Keratinocyte (primary cell): ENCODE results near the gene DSG2.

Experiments
- EZH2 ChIP-seq: IDR thresholded peaks from one replicate; pipeline ENCODE4 v1.6.1; 2012; ENCODE audit warnings: inconsistent platforms, mild to moderate bottlenecking, low read length, moderate library complexity
- TF ChIP-seq, protein P1 (sequence below), 3 experiments: IDR thresholded peaks in 1 of 3; conservative IDR thresholded peaks in 1 of 3; optimal IDR thresholded peaks in 1 of 3; 2 replicates in 2 of 3; 3 replicates in 1 of 3; pipeline versions ENCODE3 to v1.5.1; 2011; ENCODE audit warnings: low read length in 3 of 3, mild to moderate bottlenecking in 3 of 3, moderate library complexity in 2 of 3, control low read depth in 1 of 3, inconsistent platforms in 1 of 3; ENCODE audit not compliant: insufficient read depth in 2 of 3; ENCODE audit errors: extremely low read depth in 1 of 3

GRCh38 chr18:31506024-31506742 lies 8.2 kb downstream of the DSG2 start:
- TF ChIP-seq, protein P1, sequence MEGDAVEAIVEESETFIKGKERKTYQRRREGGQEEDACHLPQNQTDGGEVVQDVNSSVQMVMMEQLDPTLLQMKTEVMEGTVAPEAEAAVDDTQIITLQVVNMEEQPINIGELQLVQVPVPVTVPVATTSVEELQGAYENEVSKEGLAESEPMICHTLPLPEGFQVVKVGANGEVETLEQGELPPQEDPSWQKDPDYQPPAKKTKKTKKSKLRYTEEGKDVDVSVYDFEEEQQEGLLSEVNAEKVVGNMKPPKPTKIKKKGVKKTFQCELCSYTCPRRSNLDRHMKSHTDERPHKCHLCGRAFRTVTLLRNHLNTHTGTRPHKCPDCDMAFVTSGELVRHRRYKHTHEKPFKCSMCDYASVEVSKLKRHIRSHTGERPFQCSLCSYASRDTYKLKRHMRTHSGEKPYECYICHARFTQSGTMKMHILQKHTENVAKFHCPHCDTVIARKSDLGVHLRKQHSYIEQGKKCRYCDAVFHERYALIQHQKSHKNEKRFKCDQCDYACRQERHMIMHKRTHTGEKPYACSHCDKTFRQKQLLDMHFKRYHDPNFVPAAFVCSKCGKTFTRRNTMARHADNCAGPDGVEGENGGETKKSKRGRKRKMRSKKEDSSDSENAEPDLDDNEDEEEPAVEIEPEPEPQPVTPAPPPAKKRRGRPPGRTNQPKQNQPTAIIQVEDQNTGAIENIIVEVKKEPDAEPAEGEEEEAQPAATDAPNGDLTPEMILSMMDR (optimal IDR thresholded peaks at IDR 0.05 in 1 of 3, IDR thresholded peaks at IDR 0.05 in 1 of 3, conservative IDR thresholded peaks at IDR 0.05 in 1 of 3; ENCODE audit: extremely low read depth in 1 of 3, insufficient read depth in 2 of 3, low read length in 3 of 3) = peak; percentile 32 to 46 (median 43)
- no peak for TF ChIP-seq EZH2
